Left ventricle myocardium superior (tissue), 1 donor: ENCODE measurements around the gene SORCS2. TPM values are rescaled to one million over a fixed set of nuclear protein-coding genes. Genes with fewer than 3 reads are reported as not detected.
A peak's percentile ranks its signal among the peaks of the same experiment; 100 is the strongest.

Source experiments
- ATAC-seq: fragments of 200-7000 bp; cut with Tn5 transposase; one replicate; pipeline ENCODE4 v1.9.1; 2020; ENCODE audit warnings: mild to moderate bottlenecking, moderate library complexity
- DNase-seq: peaks from one replicate; pipeline ENCODE4 v3.0.0-alpha.2; 2020
- intact Hi-C: fragments of 100-400 bp; cut with micrococcal nuclease; formaldehyde crosslinking; loops from one replicate; pipeline ENCODE4 v1.11.0; 2022
- total RNA-seq: library from RNA; stranded (reverse); fragmentation: NEBNext Ultra II Directional; extraction: Animal tissue kit (Norgen Biotek cat#: 25700); gene quantifications from one replicate; pipeline ENCODE4 v1.2.1, GENCODE V29; 2021
- donor health status: DM: no; HTN: yes; CAD: no; lungs with severe emphysema.

Gene SORCS2
- total RNA-seq, 1 donor from 2014 or later, result 1.5 TPM

GRCh38 chr4:7384929-7385890, 192.9 kb downstream of the SORCS2 start:
- ATAC-seq (no peak), DNase-seq (no peak)
- intact Hi-C loops, result no loop called here

- DNase-seq (no peak), ATAC-seq (no peak)
- intact Hi-C loops, result no loop called here
Observed at GRCh38 chr4:7387925-7388324, 195.6 kb downstream of the SORCS2 start.

GRCh38 chr4:7388627-7389026, 196.3 kb downstream of the SORCS2 start:
- DNase-seq (no peak), ATAC-seq (no peak)
- intact Hi-C loops, result no loop called here

GRCh38 chr4:7389101-7389701, 196.9 kb downstream of the SORCS2 start:
- DNase-seq (no peak), ATAC-seq (no peak)
- intact Hi-C loops, result no loop called here

GRCh38 chr4:7389719-7390118, 197.4 kb downstream of the SORCS2 start:
- ATAC-seq (no peak), DNase-seq (no peak)
- intact Hi-C loops, result no loop called here

- intact Hi-C loops, result no loop called here
- DNase-seq, result no peak
- no peak for ATAC-seq
Observed at GRCh38 chr4:7390336-7390735, 198.0 kb downstream of the SORCS2 start.

- intact Hi-C loops, result no loop called here
- no peak for DNase-seq
- ATAC-seq, result no peak
Observed at GRCh38 chr4:7390906-7391636, 198.7 kb downstream of the SORCS2 start.

GRCh38 chr4:7391637-7392437, 199.5 kb downstream of the SORCS2 start:
- intact Hi-C loops, result no loop called here
- DNase-seq (no peak), ATAC-seq (no peak)

- peak; percentile 46 for DNase-seq
- peak; percentile 27 for ATAC-seq
- intact Hi-C loops, result no loop called here
Observed at GRCh38 chr4:7392438-7393421, 200.4 kb downstream of the SORCS2 start.

GRCh38 chr4:7393601-7394575, 201.6 kb downstream of the SORCS2 start:
- intact Hi-C loops, result no loop called here
- no peak for DNase-seq
- no peak for ATAC-seq

GRCh38 chr4:7394681-7395451, 202.5 kb downstream of the SORCS2 start:
- DNase-seq, result no peak
- no peak for ATAC-seq

GRCh38 chr4:7395645-7396044, 203.3 kb downstream of the SORCS2 start:
- DNase-seq, result no peak
- intact Hi-C loops, result no loop called here
- ATAC-seq, result no peak

More at GRCh38 chr4:7394681-7395451, 202.5 kb downstream of the SORCS2 start:
- intact Hi-C loops, result no loop called here

GRCh38 chr4:7396186-7396910, 204.0 kb downstream of the SORCS2 start:
- DNase-seq (no peak), ATAC-seq (no peak)
- intact Hi-C loops, result no loop called here

GRCh38 chr4:7397206-7398103, 205.1 kb downstream of the SORCS2 start:
- DNase-seq, result no peak
- no peak for ATAC-seq
- intact Hi-C loops, result no loop called here

- ATAC-seq (peak; percentile 89), DNase-seq (peak; percentile 80)
- intact Hi-C loops, result no loop called here
Observed at GRCh38 chr4:7398104-7398423, 205.7 kb downstream of the SORCS2 start.
